ENCODE measurements around the gene ZSCAN26. TPM values are rescaled to one million over a fixed set of nuclear protein-coding genes. Genes with fewer than 3 reads are reported as not detected.
A peak's percentile ranks its signal among the peaks of the same experiment; 100 is the strongest.

Gene ZSCAN26
- total RNA-seq, result 10 to 100 TPM; 20.9 to 41.2 (median 36.2) TPM

DNA sequence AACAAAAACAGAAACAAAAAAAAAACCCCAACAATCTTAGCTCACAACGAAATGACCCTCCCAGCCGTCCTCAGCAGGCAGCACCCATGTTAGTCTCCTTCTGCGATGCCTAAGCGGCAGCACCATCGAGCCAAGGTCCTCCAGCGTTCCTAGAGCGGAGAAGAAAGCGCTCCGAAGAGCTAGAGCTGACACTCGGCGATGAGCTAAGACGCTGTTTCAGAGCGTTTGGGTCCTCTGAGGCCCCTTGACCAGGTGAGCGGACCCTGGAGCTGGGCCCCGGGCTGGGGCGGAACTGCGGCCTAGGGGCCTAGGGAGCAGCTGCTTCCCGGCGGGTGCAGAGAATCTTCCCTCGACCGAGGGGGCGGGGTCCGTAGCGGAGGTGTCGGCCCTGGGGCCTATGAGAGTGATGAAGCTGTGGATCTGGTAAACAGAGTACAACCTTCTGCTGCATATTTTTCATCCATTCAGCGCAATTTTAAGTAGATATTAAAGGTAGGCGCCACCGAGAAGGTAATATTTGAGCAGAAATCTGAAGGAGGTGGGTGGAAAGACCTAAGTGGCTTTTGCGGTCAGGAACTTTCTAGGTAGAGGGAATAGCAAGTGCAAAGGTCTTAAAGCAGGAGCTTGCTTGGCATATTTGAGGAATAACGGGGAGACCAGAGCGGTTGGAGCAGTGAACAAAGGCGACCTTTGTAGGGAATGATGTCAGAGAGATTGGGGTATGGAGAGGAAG lies at the start of gene ZSCAN26:
Gene ZSCAN26, plus strand, starts transcription at position 182 of the 733 bp plus-strand sequence. CDS start 4,777 bp downstream, outside the sequence.
- TF ChIP-seq, protein P1, sequence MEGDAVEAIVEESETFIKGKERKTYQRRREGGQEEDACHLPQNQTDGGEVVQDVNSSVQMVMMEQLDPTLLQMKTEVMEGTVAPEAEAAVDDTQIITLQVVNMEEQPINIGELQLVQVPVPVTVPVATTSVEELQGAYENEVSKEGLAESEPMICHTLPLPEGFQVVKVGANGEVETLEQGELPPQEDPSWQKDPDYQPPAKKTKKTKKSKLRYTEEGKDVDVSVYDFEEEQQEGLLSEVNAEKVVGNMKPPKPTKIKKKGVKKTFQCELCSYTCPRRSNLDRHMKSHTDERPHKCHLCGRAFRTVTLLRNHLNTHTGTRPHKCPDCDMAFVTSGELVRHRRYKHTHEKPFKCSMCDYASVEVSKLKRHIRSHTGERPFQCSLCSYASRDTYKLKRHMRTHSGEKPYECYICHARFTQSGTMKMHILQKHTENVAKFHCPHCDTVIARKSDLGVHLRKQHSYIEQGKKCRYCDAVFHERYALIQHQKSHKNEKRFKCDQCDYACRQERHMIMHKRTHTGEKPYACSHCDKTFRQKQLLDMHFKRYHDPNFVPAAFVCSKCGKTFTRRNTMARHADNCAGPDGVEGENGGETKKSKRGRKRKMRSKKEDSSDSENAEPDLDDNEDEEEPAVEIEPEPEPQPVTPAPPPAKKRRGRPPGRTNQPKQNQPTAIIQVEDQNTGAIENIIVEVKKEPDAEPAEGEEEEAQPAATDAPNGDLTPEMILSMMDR (IDR thresholded peaks at IDR 0.05), result peak in 1 of 6 experiments; percentile 1
- peak in 1 of 2 donors; percentile 57 for TF ChIP-seq POLR2A (IDR thresholded peaks at IDR 0.05)
- peak; percentile 76 to 81 for DNase-seq
- Histone ChIP-seq H3K4me1 (peaks cover 8 to 11% of the 10 kb centered on the region in 2 donors), H3K9me3 (no peaks in the 10 kb centered on the region), H3K4me3 (replicated peaks in 1 of 3) (peak within 1 kb of the TSS; percentile 45 to 98 (median 64)), H3K36me3 (peaks cover 3 to 4% of the 10 kb centered on the region in 2 donors), H3K27me3 (no peaks in the 10 kb centered on the region), H3K27ac (peak within 1 kb of the TSS; percentile 76 to 86 (median 76))
- intact Hi-C loops (cut with DNase I), result loop anchor here (10.0 kb wide), 1 partner anchor 88 kb away; no protein-coding TSS in a partner anchor
- 1% methylated on average over 24 to 32 of the region's 32 CpGs for WGBS, 2 donors

DNA sequence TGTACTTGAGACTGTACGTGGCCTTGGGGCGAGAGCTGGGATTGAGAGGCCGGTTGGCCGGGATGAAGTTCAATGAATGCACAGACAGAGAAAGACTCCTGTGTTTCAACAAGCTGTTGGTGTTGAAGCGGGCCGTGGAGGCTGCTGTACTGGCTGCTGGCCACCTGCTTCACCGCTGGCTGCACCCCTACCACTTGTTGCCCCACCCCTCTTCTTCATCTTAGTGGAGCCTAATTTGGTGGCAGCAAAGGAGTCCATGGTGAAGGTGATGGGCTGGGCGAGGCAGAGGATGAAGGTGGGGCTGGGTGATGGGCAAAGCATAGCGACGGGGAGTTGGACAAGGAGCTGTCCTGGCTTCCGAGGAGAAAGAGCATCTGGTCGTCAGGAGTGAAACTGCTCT lies 49.1 kb upstream of the ZSCAN26 start:
- Histone ChIP-seq H3K36me3 (no peaks in the 10 kb centered on the region), H3K27ac (no peak overlapping the region), H3K9me3 (no peaks in the 10 kb centered on the region), H3K27me3 (peaks cover 3% of the 10 kb centered on the region), H3K4me3 (replicated peaks in 1 of 3) (no peak overlapping the region), H3K4me1 (peaks cover 0 to 3% of the 10 kb centered on the region in 2 donors)
- intact Hi-C loops (cut with DNase I), result loop anchor here (10.0 kb wide), 1 partner anchor 83 kb away; no protein-coding TSS in a partner anchor
- TF ChIP-seq POLR2A (IDR thresholded peaks at IDR 0.05), result no peak
- TF ChIP-seq, protein P1 (IDR thresholded peaks at IDR 0.05), result no peak
- DNase-seq, result no peak
- 95% methylated on average over 12 of the region's 12 CpGs for WGBS, 2 donors

- Histone ChIP-seq H3K4me3 (replicated peaks in 1 of 3) (peak overlapping the region in 2 of 3 donors; percentile 45 to 46), H3K27me3 (no peaks in the 10 kb centered on the region)
These were observed 48.4 kb upstream of the ZSCAN26 start for GRCh38 chr6:28218312-28219248.

GRCh38 chr6:28220257-28221133 lies 46.4 kb upstream of the ZSCAN26 start:
- no peak for TF ChIP-seq POLR2A (IDR thresholded peaks at IDR 0.05)
- TF ChIP-seq, protein P1 (IDR thresholded peaks at IDR 0.05), result no peak
- no peak for DNase-seq
- H3K27me3 ChIP-seq, result no peaks in the 10 kb centered on the region
- 39% methylated on average over 6 of the region's 6 CpGs for WGBS, 2 donors
- H3K9me3 ChIP-seq, result no peaks in the 10 kb centered on the region
- no peaks in the 10 kb centered on the region for H3K36me3 ChIP-seq
- no peak overlapping the region for H3K4me3 ChIP-seq (replicated peaks in 1 of 3)
- H3K27ac ChIP-seq, result no peak overlapping the region
- peaks cover 0 to 3% of the 10 kb centered on the region in 2 donors for H3K4me1 ChIP-seq
- intact Hi-C loops (cut with DNase I), result no loop called here

More at GRCh38 chr6:28218312-28219248, 48.4 kb upstream of the ZSCAN26 start:
- H3K36me3 ChIP-seq, result no peaks in the 10 kb centered on the region
- peak overlapping the region in 2 of 3 donors; percentile 53 to 60 for H3K27ac ChIP-seq
- WGBS, 2 donors, result 20 to 25% methylated on average over 23 to 26 of the region's 56 CpGs
- intact Hi-C loops (cut with DNase I), result loop anchor here (10.0 kb wide), 1 partner anchor 84 kb away; no protein-coding TSS in a partner anchor
- TF ChIP-seq POLR2A (IDR thresholded peaks at IDR 0.05), result peak in 1 of 2 donors; percentile 12
- TF ChIP-seq, protein P1 (IDR thresholded peaks at IDR 0.05), result no peak
- H3K9me3 ChIP-seq, result no peaks in the 10 kb centered on the region
- H3K4me1 ChIP-seq, result peaks cover 0 to 3% of the 10 kb centered on the region in 2 donors
- DNase-seq, result peak; percentile 74 to 75
